Ramos (cell line): ENCODE results near the gene IRF8.
"Not testable (repeated sequence)": the region's sequence is repeated elsewhere in the genome, so short reads cannot be mapped to it uniquely, and the experiment has no call there.

ENCODE experiments used
- in situ Hi-C: fragments of 300-500 bp; cut with MboI; formaldehyde crosslinking; loops from one replicate; pipeline ENCODE4 v1.14.3; 2022; ENCODE audit warnings: low sequenced_read_pairs; ENCODE audit not compliant: unreplicated experiment

The IRF8 gene

GRCh38 chr16:85927371-85927770, 28.4 kb downstream of the IRF8 start:
- in situ Hi-C loops: no loop called here

DNA sequence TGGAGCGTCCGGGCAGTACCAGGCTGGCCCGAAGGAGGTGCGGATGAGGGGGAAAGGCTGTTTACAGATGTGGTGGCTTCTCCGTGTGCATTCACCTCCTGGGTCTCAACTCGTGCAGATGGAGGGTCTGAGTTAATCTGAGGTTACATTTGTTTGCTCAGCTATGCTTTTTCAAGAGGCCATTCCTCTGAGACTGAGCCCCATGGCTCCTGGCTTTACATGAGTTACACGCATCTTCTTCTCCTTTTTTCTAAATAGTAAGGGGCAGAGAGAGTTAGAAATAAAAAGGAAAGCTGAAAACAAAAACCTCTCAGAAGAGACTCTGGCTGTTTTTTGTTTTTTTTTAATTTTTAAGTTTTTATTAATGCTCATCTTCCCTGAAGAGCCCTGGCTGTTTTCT, 29.0 kb downstream of the IRF8 start:
- in situ Hi-C loops: no loop called here

GRCh38 chr16:85928401-85928820, 29.4 kb downstream of the IRF8 start:
- in situ Hi-C loops: no loop called here

DNA sequence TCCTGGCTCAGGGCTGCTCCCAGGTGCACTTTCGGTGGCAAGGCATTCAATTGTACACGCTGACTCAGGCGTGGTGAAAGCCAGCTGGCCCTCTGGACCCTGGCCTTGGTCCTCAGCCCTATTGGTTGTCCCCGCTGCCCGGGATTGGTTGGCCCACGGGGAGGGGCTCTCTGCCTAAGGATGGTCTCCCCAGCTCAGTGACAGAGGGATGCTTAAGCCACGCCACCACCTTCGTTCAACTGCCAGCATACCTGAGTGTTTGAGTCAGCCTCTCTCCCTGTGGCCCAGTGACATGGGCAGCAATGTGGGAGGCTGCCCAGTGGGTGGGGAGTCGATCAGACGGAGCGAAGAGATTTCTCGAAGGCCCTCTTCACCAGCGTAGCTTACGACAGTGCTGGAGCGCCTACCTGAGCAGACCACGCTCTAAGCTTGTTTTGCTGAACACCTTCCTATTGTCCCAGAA, 30.3 kb downstream of the IRF8 start:
- in situ Hi-C loops: no loop called here

- in situ Hi-C loops: no loop called here
Measured at GRCh38 chr16:85930301-85930700, 31.3 kb downstream of the IRF8 start.

GRCh38 chr16:85931596-85932402, 32.8 kb downstream of the IRF8 start:
- in situ Hi-C loops: no loop called here

GRCh38 chr16:85934210-85934609, 35.2 kb downstream of the IRF8 start:
- in situ Hi-C loops: no loop called here

- in situ Hi-C loops: no loop called here
Measured at GRCh38 chr16:85935391-85935973, 36.5 kb downstream of the IRF8 start.

DNA sequence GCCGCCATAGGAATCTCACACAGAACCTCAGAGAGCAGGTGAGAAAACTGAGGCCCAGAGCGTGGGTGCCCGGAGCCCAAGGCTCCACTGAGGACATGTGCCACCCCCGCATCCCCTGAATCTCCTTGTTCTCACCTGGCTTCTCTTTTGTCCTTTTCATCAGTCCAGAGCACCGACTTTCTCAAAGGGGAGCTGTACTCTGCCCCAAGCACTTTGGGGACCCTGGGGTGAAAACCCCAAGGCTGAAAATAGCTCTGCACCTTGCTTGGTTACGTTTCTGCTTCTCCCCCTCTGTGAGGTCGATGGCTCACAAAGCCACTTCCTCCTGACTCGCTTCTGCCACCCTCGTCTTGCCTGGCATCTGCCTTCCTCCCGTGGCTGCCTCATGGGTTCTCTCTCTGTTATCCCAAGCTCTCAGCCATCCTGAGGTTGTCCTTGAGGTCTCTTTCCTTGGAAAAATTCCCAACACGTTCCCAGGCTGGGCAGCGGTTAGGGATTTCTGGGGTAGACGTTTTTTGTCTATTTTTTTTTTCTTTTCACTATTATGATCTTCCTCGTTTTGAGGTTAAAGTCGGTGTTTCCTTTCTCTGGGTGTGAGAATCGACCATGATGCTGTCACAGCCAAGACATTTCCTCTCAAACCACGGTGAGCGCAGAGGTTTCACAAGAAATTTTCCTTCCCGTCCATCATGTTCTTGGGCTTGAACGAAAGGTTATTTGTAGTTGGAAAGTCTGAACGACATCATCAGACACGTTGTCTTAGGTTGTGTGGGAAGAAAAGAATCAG, 37.2 kb downstream of the IRF8 start:
- in situ Hi-C loops: no loop called here

GRCh38 chr16:85936816-85937215, 37.9 kb downstream of the IRF8 start:
- in situ Hi-C loops: no loop called here

DNA sequence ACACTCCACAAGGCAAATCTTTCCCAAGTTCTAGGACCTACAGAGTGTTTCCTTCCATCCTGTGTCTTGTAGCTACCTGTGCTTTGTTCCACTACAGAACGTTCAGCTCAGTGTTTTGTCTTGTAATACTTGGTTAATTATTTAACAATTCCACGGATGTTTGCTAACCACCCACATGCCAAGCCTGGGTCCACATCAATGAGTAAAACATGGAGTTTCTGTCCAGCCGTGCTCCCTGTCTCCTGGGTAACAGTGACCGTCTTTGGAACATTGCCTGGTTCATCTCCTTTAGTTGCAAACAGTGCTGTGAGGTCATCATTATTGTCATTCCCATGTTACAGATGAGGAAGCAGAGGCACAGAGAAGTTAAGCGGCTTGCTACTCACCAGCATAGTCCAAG, 41.3 kb downstream of the IRF8 start:
- in situ Hi-C loops: no loop called here

- in situ Hi-C loops: no loop called here
Measured at GRCh38 chr16:85941863-85942644, 43.1 kb downstream of the IRF8 start.

DNA sequence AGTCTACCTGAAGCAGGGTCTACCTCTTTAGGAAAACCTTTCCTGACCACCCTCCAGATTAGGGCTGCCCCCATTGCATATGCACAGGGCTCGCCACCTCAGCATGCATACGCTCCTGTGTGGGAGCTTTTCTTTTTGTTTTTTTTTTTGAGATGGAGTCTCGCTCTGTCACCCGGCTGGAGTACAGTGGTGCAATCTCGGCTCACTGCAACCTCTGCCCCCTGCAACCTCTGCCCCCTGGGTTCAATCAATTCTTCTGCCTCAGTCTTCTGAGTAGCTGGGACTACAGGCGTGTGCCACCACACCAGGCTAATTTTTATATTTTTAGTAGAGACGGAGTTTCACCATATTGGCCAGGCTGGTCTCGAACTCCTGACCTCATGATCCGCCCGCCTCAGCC, 43.7 kb downstream of the IRF8 start:
- in situ Hi-C loops: not testable (repeated sequence)

- in situ Hi-C loops: no loop called here
Measured at GRCh38 chr16:85943711-85944110, 44.7 kb downstream of the IRF8 start.

- in situ Hi-C loops: no loop called here
Measured at GRCh38 chr16:85944572-85945423, 45.8 kb downstream of the IRF8 start.

GRCh38 chr16:85945424-85945751, 46.4 kb downstream of the IRF8 start:
- in situ Hi-C loops: no loop called here

DNA sequence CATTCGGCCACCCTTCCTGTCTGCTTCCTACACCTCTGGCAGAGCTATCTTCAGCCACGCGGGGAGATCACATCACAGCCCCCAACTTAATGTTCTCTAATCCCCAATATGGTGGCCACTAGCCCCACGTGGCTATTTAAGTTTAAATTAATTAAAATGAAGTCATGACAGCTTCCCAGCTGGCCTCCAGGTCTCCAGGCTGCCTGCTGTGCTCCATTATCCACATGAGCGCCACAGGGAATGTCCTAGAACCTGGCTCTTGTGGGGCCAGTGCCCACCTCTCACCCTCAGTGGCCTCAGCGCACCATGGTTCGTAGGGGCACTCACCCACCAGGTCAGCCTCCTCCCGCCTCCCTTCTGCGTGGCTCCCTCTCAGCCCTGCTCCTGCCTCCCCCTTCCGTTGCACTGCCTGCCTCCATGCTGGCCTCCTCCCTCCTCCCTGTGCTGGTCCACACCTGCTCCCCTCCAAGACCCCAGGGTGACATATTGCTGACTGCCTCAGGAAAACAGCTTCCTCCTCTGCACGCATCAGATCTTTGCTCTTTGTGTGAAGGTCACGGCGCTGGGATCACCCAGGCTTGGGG, 47.7 kb downstream of the IRF8 start:
- in situ Hi-C loops: no loop called here

DNA sequence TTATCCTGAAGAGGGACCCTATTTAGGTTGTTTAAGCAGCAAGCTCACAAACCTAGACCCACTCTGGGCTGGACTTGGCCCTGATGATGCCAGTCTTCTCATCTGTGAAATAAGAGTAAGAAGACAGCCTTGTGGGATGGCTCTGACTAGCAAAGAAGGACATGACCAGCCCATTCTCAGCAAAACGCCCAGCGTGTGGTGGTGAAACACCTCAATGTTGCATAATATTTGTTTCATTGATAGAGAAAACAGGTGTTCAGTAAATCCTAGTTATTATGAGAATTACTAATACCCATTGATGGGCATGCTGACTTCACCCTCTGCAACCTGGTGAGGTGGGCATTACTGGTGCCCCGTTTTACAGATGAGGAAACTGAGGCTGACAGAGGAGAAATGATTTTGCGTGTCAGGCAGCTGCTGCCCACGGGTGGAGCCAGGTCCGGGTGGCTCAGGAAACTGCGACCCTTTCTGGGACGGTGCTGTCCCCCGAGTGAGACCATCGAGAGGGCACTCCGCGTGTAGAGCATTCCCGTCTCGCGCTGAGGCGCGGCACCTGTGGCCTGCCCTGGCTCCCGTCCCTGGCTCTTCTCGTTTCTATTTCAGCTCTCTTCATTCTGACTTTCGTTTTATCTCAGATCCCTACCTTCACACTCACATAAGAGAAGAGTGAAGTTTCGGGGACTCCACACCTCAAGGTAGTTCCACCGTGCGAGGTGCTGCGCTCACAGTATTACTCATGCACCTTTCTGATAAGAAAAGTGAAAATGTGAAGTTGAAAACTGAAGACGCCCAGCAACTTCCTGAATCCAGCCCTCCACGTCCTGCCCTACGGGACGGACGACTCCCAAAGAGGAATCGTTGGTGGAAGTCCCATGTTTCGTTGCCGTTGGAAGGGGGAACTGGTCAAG, 48.5 kb downstream of the IRF8 start:
- in situ Hi-C loops: no loop called here
